ENCODE data around the gene PIGU.
"Not testable (repeated sequence)": the region's sequence is repeated elsewhere in the genome, so short reads cannot be mapped to it uniquely, and the experiment has no call there.

PIGU gene

GRCh38 chr20:34621383-34622367 lies 55.2 kb downstream of the PIGU start:
- no peak for DNase-seq (ENCODE audit: low read depth)

- DNase-seq (ENCODE audit: low read depth) = no peak
Measured at GRCh38 chr20:34621036-34621343, 55.9 kb downstream of the PIGU start.

GRCh38 chr20:34618676-34619075 lies 58.2 kb downstream of the PIGU start:
- DNase-seq (ENCODE audit: low read depth) = no peak

GRCh38 chr20:34616913-34617312 lies 60.0 kb downstream of the PIGU start:
- not testable (repeated sequence) for DNase-seq (ENCODE audit: low read depth)

GRCh38 chr20:34615477-34615876 lies 61.4 kb downstream of the PIGU start:
- DNase-seq (ENCODE audit: low read depth) = no peak

- DNase-seq (ENCODE audit: low read depth) = not testable (repeated sequence)
Measured at GRCh38 chr20:34611976-34612375, 64.9 kb downstream of the PIGU start.

- no peak for DNase-seq (ENCODE audit: low read depth)
Measured at GRCh38 chr20:34607066-34607465, 69.8 kb downstream of the PIGU start.

- DNase-seq (ENCODE audit: low read depth) = no peak
Measured at GRCh38 chr20:34604980-34605788, 71.7 kb downstream of the PIGU start.

GRCh38 chr20:34600892-34601653 lies 75.8 kb downstream of the PIGU start:
- DNase-seq (ENCODE audit: low read depth) = no peak

GRCh38 chr20:34595377-34596184 lies 81.3 kb downstream of the PIGU start:
- DNase-seq (ENCODE audit: low read depth) = no peak

- DNase-seq (ENCODE audit: low read depth) = no peak
Measured at GRCh38 chr20:34586488-34587163, 90.3 kb downstream of the PIGU start.

GRCh38 chr20:34585019-34585418 lies 91.9 kb downstream of the PIGU start:
- no peak for DNase-seq (ENCODE audit: low read depth)

GRCh38 chr20:34583544-34583943 lies 93.3 kb downstream of the PIGU start:
- DNase-seq (ENCODE audit: low read depth) = no peak

GRCh38 chr20:34582911-34583310 lies 94.0 kb downstream of the PIGU start:
- no peak for DNase-seq (ENCODE audit: low read depth)

GRCh38 chr20:34582221-34582620 lies 94.7 kb downstream of the PIGU start:
- no peak for DNase-seq (ENCODE audit: low read depth)

GRCh38 chr20:34581341-34582184 lies 95.3 kb downstream of the PIGU start:
- no peak for DNase-seq (ENCODE audit: low read depth)

GRCh38 chr20:34579979-34580940 lies 96.6 kb downstream of the PIGU start:
- no peak for DNase-seq (ENCODE audit: low read depth)

- no peak for DNase-seq (ENCODE audit: low read depth)
Measured at GRCh38 chr20:34579191-34579978, 97.5 kb downstream of the PIGU start.

All from activated T-helper 9 cell treated with anti-CD3 and anti-CD28 coated beads, Interleukin-2, amount 50 U/mL, for 16 hours (primary cell).